Caco-2 (cell line): Measurements from ENCODE around the gene CRYBA1. TPM values are rescaled to one million over a fixed set of nuclear protein-coding genes. Genes with fewer than 3 reads are reported as not detected.

ENCODE experiments used
- BruUV-seq: library from RNA; stranded (reverse); fragments of 400-500 nt; replicated peaks from 2 replicates; lab custom pipeline; 2021; lab: Mats Ljungman, UMichigan
- CTCF ChIA-PET: fragments of 300-600 bp; sonication (Branson Sonifier 250); formaldehyde crosslinking; loops from one replicate; lab custom pipeline; 2022; ENCODE audit warnings: antibody characterized with exemption; lab: Charles Lee
- POLR2A ChIA-PET: fragments of 300-600 bp; sonication (Branson Sonifier 250); formaldehyde crosslinking; loops from one replicate; lab custom pipeline; 2022; ENCODE audit warnings: antibody characterized with exemption; lab: Charles Lee
- DNase-seq, 2 experiments: peaks; one replicate each; pipeline versions ENCODE4 v3.0.0 to v3.0.0-alpha.2; 2020 to 2022
- H3K27me3 ChIP-seq: replicated peaks from 2 replicates; pipeline ENCODE4 v1.6.0; 2011; ENCODE audit warnings: low read length; ENCODE audit not compliant: control insufficient read depth, insufficient read depth
- H3K36me3 ChIP-seq: 2 replicates; pipeline ENCODE4 v1.5.1; 2011; ENCODE audit warnings: low read length; ENCODE audit not compliant: control insufficient read depth, insufficient read depth
- H3K4me1 ChIP-seq: fragments of 250-450 bp; sonication (Bioruptor Pico); 2 replicates; pipeline ENCODE4 v1.5.1; 2020; ENCODE audit warnings: mild to moderate bottlenecking
- H3K4me3 ChIP-seq: 2 replicates; pipeline ENCODE4 v1.5.1; 2011; ENCODE audit warnings: low read depth, mild to moderate bottlenecking, control low read depth, low read length
- H3K9me3 ChIP-seq: fragments of 250-450 bp; sonication (Bioruptor Pico); 2 replicates; pipeline ENCODE4 v1.5.1; 2020; ENCODE audit warnings: mild to moderate bottlenecking, moderate library complexity
- H3K27ac Mint-ChIP-seq: one replicate; pipeline ENCODE4 v1.8.0; 2022; ENCODE audit warnings: mixed read lengths; ENCODE audit not compliant: unreplicated experiment
- H3K27me3 Mint-ChIP-seq: one replicate; pipeline ENCODE4 v1.8.0; 2022; ENCODE audit warnings: mixed read lengths; ENCODE audit not compliant: insufficient read depth, unreplicated experiment
- H3K36me3 Mint-ChIP-seq: one replicate; pipeline ENCODE4 v1.8.0; 2022; ENCODE audit warnings: mild to moderate bottlenecking, mixed read lengths; ENCODE audit not compliant: insufficient read depth, unreplicated experiment
- H3K4me1 Mint-ChIP-seq: one replicate; pipeline ENCODE4 v1.8.0; 2022; ENCODE audit warnings: low read depth, mixed read lengths; ENCODE audit not compliant: unreplicated experiment
- H3K4me3 Mint-ChIP-seq: one replicate; pipeline ENCODE4 v1.8.0; 2022; ENCODE audit warnings: mild to moderate bottlenecking, moderate library complexity, mixed read lengths; ENCODE audit not compliant: unreplicated experiment
- H3K9me3 Mint-ChIP-seq: one replicate; pipeline ENCODE4 v1.8.0; 2022; ENCODE audit warnings: mixed read lengths; ENCODE audit not compliant: unreplicated experiment
- intact Hi-C: fragments of 100-400 bp; cut with micrococcal nuclease; formaldehyde crosslinking; loops from one replicate; pipeline ENCODE4 v1.10.0; 2022; ENCODE audit not compliant: unreplicated experiment
- total RNA-seq: library from RNA; stranded (reverse); gene quantifications from 2 replicates; pipeline ENCODE4 v1.2.3, GENCODE V29; 2022
- TF ChIP-seq, protein P1 (sequence below), 2 experiments: fragments of 200-600 bp in 1 of 2; IDR thresholded peaks; 1 replicate in 1 of 2; 2 replicates in 1 of 2; pipeline versions ENCODE4 v1.5.1 to v1.8.0; 2011 to 2022; ENCODE audit warnings: antibody characterized with exemption in 1 of 2, control low read depth in 1 of 2, inconsistent platforms in 1 of 2, low read depth in 1 of 2, low read length in 1 of 2, mild to moderate bottlenecking in 1 of 2, moderate library complexity in 1 of 2; ENCODE audit not compliant: insufficient read depth in 1 of 2, severe bottlenecking in 1 of 2, unreplicated experiment in 1 of 2

The CRYBA1 gene
- total RNA-seq, 1 experiment from 2014 or later: not detected

DNA sequence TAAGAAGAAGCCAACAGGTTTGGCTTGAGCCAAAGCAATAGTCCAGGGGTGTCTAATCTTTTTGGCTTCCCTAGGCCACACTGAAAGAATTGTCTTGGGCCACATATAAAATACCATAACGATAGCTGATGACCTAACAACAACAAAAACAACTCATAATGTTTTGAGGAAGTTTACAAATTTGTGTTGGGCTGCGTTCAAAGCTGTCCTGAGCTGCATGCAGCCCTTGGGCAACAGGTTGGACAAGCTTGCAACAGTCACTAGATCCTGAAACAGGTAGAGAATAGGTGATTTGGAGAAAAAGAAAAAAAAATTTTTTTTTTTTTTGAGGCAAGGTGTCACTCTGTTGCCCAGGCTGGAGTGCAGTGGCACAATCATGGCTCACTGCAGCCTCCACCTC is 4.5 kb downstream of the CRYBA1 start:
- Mint-ChIP-seq H3K4me3 (no peak overlapping the region), H3K4me1 (no peaks in the 10 kb centered on the region), H3K27me3 (no peaks in the 10 kb centered on the region), H3K9me3 (no peaks in the 10 kb centered on the region), H3K27ac (no peak overlapping the region), H3K36me3 (peaks cover 15% of the 10 kb centered on the region)
- Histone ChIP-seq H3K36me3 (no peaks in the 10 kb centered on the region; the same call in 1 of the 2 replicates), H3K9me3 (no peaks in the 10 kb centered on the region), H3K27me3 (no peaks in the 10 kb centered on the region), H3K4me1 (no peaks in the 10 kb centered on the region), H3K4me3 (no peak overlapping the region)
- DNase-seq: no peak
- CTCF ChIA-PET: interaction anchor here (0.6 to 1.2 kb wide), 5 partner anchors 43 to 137 kb away, joined by 3 to 6 read pairs (median 4); partner anchors contain the start of gene NUFIP2
- no TSS peak for BruUV-seq
- POLR2A ChIA-PET: interaction anchor here (0.7 to 0.9 kb wide), 2 partner anchors 21 to 43 kb away, joined by 3 read pairs; partner anchors contain the start of gene NUFIP2
- TF ChIP-seq, protein P1, sequence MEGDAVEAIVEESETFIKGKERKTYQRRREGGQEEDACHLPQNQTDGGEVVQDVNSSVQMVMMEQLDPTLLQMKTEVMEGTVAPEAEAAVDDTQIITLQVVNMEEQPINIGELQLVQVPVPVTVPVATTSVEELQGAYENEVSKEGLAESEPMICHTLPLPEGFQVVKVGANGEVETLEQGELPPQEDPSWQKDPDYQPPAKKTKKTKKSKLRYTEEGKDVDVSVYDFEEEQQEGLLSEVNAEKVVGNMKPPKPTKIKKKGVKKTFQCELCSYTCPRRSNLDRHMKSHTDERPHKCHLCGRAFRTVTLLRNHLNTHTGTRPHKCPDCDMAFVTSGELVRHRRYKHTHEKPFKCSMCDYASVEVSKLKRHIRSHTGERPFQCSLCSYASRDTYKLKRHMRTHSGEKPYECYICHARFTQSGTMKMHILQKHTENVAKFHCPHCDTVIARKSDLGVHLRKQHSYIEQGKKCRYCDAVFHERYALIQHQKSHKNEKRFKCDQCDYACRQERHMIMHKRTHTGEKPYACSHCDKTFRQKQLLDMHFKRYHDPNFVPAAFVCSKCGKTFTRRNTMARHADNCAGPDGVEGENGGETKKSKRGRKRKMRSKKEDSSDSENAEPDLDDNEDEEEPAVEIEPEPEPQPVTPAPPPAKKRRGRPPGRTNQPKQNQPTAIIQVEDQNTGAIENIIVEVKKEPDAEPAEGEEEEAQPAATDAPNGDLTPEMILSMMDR (IDR thresholded peaks at IDR 0.05; ENCODE audit: insufficient read depth in 1 of 2, low read depth in 1 of 2, low read length in 1 of 2, severe bottlenecking in 1 of 2, unreplicated experiment in 1 of 2): no peak
- intact Hi-C loops: no loop called here

DNA sequence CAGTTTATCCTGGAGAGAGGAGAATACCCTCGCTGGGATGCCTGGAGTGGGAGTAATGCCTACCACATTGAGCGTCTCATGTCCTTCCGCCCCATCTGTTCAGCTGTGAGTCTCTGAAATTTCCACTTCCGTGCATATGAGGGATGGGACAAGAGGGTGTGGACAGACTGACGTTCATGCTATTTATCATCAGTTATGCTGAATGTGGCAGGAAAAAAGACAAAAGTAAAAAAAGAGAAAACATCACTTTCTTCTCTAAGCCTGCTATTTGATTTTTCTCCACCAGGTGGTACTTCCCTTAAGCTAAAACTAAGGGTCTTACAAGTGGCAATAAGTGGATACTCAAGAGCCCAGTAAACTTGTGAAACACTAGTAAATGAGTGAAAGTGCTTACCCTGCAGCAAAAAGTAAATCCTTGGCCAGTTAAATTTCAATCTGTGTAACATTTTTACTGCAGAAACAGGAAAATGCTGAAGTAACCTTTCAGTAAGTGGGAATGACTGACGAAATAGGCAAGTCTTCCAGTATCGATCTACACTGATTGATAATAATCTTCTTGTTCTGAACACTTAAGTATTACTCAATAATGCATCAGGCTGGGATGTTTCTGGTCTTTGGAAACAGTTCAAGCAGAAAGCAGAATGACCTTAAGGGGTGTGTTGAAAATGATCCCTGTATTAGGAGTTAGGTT is 5.6 kb downstream of the CRYBA1 start:
- H3K36me3 ChIP-seq: no peaks in the 10 kb centered on the region; the same call in 1 of the 2 replicates
- Mint-ChIP-seq H3K36me3 (peaks cover 24% of the 10 kb centered on the region), H3K4me3 (no peak overlapping the region), H3K27ac (no peak overlapping the region), H3K9me3 (no peaks in the 10 kb centered on the region), H3K27me3 (no peaks in the 10 kb centered on the region), H3K4me1 (no peaks in the 10 kb centered on the region)
- ChIA-PET CTCF (interaction anchor here (0.6 to 1.2 kb wide), 5 partner anchors 9 to 366 kb away, joined by 3 to 6 read pairs (median 4); partner anchors contain the start of gene NUFIP2), POLR2A (no interaction called here)
- DNase-seq: peak in 1 of 2 experiments; percentile 29
- H3K4me3 ChIP-seq: no peak overlapping the region
- no peaks in the 10 kb centered on the region for H3K27me3 ChIP-seq
- H3K4me1 ChIP-seq: no peaks in the 10 kb centered on the region
- H3K9me3 ChIP-seq: no peaks in the 10 kb centered on the region
- TF ChIP-seq, protein P1 (IDR thresholded peaks at IDR 0.05; ENCODE audit: insufficient read depth in 1 of 2, low read depth in 1 of 2, low read length in 1 of 2, severe bottlenecking in 1 of 2, unreplicated experiment in 1 of 2): peak; percentile 33 to 60
- BruUV-seq: no TSS peak
- intact Hi-C loops: no loop called here

GRCh38 chr17:29253037-29253436 is 6.4 kb downstream of the CRYBA1 start:
- Mint-ChIP-seq H3K27ac (no peak overlapping the region), H3K36me3 (peaks cover 32% of the 10 kb centered on the region), H3K27me3 (no peaks in the 10 kb centered on the region), H3K9me3 (no peaks in the 10 kb centered on the region), H3K4me3 (no peak overlapping the region), H3K4me1 (no peaks in the 10 kb centered on the region)
- Histone ChIP-seq H3K27me3 (no peaks in the 10 kb centered on the region), H3K4me1 (no peaks in the 10 kb centered on the region), H3K36me3 (no peaks in the 10 kb centered on the region; the same call in 1 of the 2 replicates), H3K4me3 (no peak overlapping the region), H3K9me3 (no peaks in the 10 kb centered on the region)
- intact Hi-C loops: no loop called here
- no TSS peak for BruUV-seq
- TF ChIP-seq, protein P1 (IDR thresholded peaks at IDR 0.05; ENCODE audit: insufficient read depth in 1 of 2, low read depth in 1 of 2, low read length in 1 of 2, severe bottlenecking in 1 of 2, unreplicated experiment in 1 of 2): peak in 1 of 2 experiments; percentile 10
- ChIA-PET POLR2A (no interaction called here), CTCF (no interaction called here)
- DNase-seq: no peak
